H1 (cell line): ENCODE measurements around the gene C19orf67. TPM values are rescaled to one million over a fixed set of nuclear protein-coding genes. Genes with fewer than 3 reads are reported as not detected.

Experiments
- ASH2L ChIP-seq: fragments of 200-600, 300-600 bp; sonication (generic); IDR thresholded peaks from one replicate; pipeline ENCODE4 v1.7.1; 2017; ENCODE audit warnings: low read length
- polyA plus RNA-seq, 7 experiments: library from polyadenylated mRNA; depleted of rRNA in 3 of 7; stranded (reverse) in 5 of 7; unstranded in 2 of 7; fragments of >200 nt in 5 of 7; fragments of 200-250 nt in 2 of 7; gene quantifications; 1 replicate in 5 of 7; 2 replicates in 1 of 7; 4 replicates in 1 of 7; pipeline versions ENCODE4 v1.2.1 to v1.2.3, GENCODE V29; 2011 to 2013; ENCODE audit warnings: missing spikeins in 2 of 7, mixed read lengths in 2 of 7
- total RNA-seq: library from RNA; stranded (reverse); fragmentation: NEBNext Ultra II Directional; extraction: Animal tissue kit (Norgen Biotek cat#: 25700); gene quantifications from 2 replicates; pipeline ENCODE4 v1.2.1, GENCODE V29; 2021
- TF ChIP-seq, protein P1 (sequence below): IDR thresholded peaks from 2 replicates; pipeline ENCODE4 v1.6.1; 2011; ENCODE audit warnings: low read length, improper control_type of control experiment

Gene C19orf67
- total and polyA plus RNA-seq, 2 of the 8 experiments (the other 6 are each of a cell fraction or from before 2014, with no cell fraction given): 0.12 TPM; not detected in 1

DNA sequence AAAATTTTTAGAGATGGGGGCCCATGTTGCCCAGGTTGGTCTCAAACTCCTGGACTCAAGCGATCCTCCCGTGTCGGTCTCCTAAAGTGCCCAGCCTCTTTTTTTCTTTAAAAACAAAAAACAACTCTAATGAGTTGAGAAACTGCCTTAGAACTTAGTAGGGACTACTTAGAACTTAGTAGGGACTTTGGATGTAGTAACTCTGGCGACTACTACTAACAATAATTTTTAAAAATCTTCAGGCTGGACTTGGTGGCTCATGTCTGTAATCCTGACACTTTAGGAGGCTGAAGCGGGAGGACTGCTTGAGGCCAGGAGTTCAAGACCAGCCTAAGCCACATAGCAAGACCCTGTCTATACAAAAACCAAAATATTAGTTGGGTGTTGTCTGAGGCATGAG is 515 bp upstream of the C19orf67 start (continued):
- TF ChIP-seq ASH2L: no peak
- TF ChIP-seq, protein P1, sequence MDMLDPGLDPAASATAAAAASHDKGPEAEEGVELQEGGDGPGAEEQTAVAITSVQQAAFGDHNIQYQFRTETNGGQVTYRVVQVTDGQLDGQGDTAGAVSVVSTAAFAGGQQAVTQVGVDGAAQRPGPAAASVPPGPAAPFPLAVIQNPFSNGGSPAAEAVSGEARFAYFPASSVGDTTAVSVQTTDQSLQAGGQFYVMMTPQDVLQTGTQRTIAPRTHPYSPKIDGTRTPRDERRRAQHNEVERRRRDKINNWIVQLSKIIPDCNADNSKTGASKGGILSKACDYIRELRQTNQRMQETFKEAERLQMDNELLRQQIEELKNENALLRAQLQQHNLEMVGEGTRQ: no peak
